Measurements from ENCODE around the gene NYNRIN.
A peak's percentile ranks its signal among the peaks of the same experiment; 100 is the strongest.

NYNRIN gene

GRCh38 chr14:24415421-24416253, 16.8 kb downstream of the NYNRIN start:
- ATAC-seq (replicated peaks; ENCODE audit: extremely low read depth, poor library complexity, severe bottlenecking) (no peak), DNase-seq (ENCODE audit: low spot score in 2 of 2) (no peak)
- H3K4me3 Mint-ChIP-seq = no peak overlapping the region
- no peaks in the 10 kb centered on the region for H3K4me1 Mint-ChIP-seq
- peaks cover 5% of the 10 kb centered on the region for H3K36me3 Mint-ChIP-seq (ENCODE audit: insufficient read depth)
- H3K27me3 Mint-ChIP-seq = peaks cover 28% of the 10 kb centered on the region
- H3K27ac Mint-ChIP-seq (ENCODE audit: low read depth) = no peak overlapping the region
- H3K9me3 Mint-ChIP-seq = no peaks in the 10 kb centered on the region

- Mint-ChIP-seq H3K9me3 (no peaks in the 10 kb centered on the region), H3K4me3 (no peak overlapping the region), H3K4me1 (no peaks in the 10 kb centered on the region), H3K36me3 (ENCODE audit: insufficient read depth) (peaks cover 5% of the 10 kb centered on the region), H3K27me3 (peaks cover 28% of the 10 kb centered on the region), H3K27ac (ENCODE audit: low read depth) (no peak overlapping the region)
- ATAC-seq (replicated peaks; ENCODE audit: extremely low read depth, poor library complexity, severe bottlenecking) (no peak), DNase-seq (ENCODE audit: low spot score in 2 of 2) (no peak)
Observed at GRCh38 chr14:24416254-24416931, 17.6 kb downstream of the NYNRIN start.

- Mint-ChIP-seq H3K36me3 (ENCODE audit: insufficient read depth) (peaks cover 5% of the 10 kb centered on the region), H3K27ac (ENCODE audit: low read depth) (no peak overlapping the region), H3K4me1 (no peaks in the 10 kb centered on the region), H3K27me3 (peaks cover 28% of the 10 kb centered on the region), H3K4me3 (no peak overlapping the region), H3K9me3 (no peaks in the 10 kb centered on the region)
- ATAC-seq (replicated peaks; ENCODE audit: extremely low read depth, poor library complexity, severe bottlenecking) (no peak), DNase-seq (ENCODE audit: low spot score in 2 of 2) (no peak)
Observed at GRCh38 chr14:24416932-24417619, 18.3 kb downstream of the NYNRIN start.

- peaks cover 2% of the 10 kb centered on the region for H3K36me3 Mint-ChIP-seq (ENCODE audit: insufficient read depth)
- peaks cover 28% of the 10 kb centered on the region for H3K27me3 Mint-ChIP-seq
- no peaks in the 10 kb centered on the region for H3K4me1 Mint-ChIP-seq
- no peak overlapping the region for H3K27ac Mint-ChIP-seq (ENCODE audit: low read depth)
- DNase-seq (ENCODE audit: low spot score in 2 of 2) (no peak), ATAC-seq (replicated peaks; ENCODE audit: extremely low read depth, poor library complexity, severe bottlenecking) (no peak)
- no peaks in the 10 kb centered on the region for H3K9me3 Mint-ChIP-seq
- no peak overlapping the region for H3K4me3 Mint-ChIP-seq
Observed at GRCh38 chr14:24417832-24418491, 19.2 kb downstream of the NYNRIN start.

GRCh38 chr14:24418492-24418873, 19.7 kb downstream of the NYNRIN start:
- no peak for DNase-seq (ENCODE audit: low spot score in 2 of 2)
- Mint-ChIP-seq H3K27me3 (peaks cover 28% of the 10 kb centered on the region), H3K4me1 (no peaks in the 10 kb centered on the region), H3K27ac (ENCODE audit: low read depth) (no peak overlapping the region), H3K36me3 (ENCODE audit: insufficient read depth) (peaks cover 2% of the 10 kb centered on the region), H3K4me3 (no peak overlapping the region), H3K9me3 (no peaks in the 10 kb centered on the region)
- no peak for ATAC-seq (replicated peaks; ENCODE audit: extremely low read depth, poor library complexity, severe bottlenecking)

GRCh38 chr14:24422261-24422660, 23.5 kb downstream of the NYNRIN start:
- H3K27ac Mint-ChIP-seq (ENCODE audit: low read depth) = no peak overlapping the region
- ATAC-seq (replicated peaks; ENCODE audit: extremely low read depth, poor library complexity, severe bottlenecking) (no peak), DNase-seq (ENCODE audit: low spot score in 2 of 2) (no peak)
- no peaks in the 10 kb centered on the region for H3K9me3 Mint-ChIP-seq
- H3K4me1 Mint-ChIP-seq = peaks cover 5% of the 10 kb centered on the region
- peaks cover 4% of the 10 kb centered on the region for H3K36me3 Mint-ChIP-seq (ENCODE audit: insufficient read depth)
- peaks cover 13% of the 10 kb centered on the region for H3K27me3 Mint-ChIP-seq
- no peak overlapping the region for H3K4me3 Mint-ChIP-seq

- H3K27ac Mint-ChIP-seq (ENCODE audit: low read depth) = no peak overlapping the region
- DNase-seq (ENCODE audit: low spot score in 2 of 2) = no peak
- peaks cover 13% of the 10 kb centered on the region for H3K27me3 Mint-ChIP-seq
- H3K4me1 Mint-ChIP-seq = peaks cover 5% of the 10 kb centered on the region
- no peak overlapping the region for H3K4me3 Mint-ChIP-seq
- no peaks in the 10 kb centered on the region for H3K9me3 Mint-ChIP-seq
- no peak for ATAC-seq (replicated peaks; ENCODE audit: extremely low read depth, poor library complexity, severe bottlenecking)
- peaks cover 4% of the 10 kb centered on the region for H3K36me3 Mint-ChIP-seq (ENCODE audit: insufficient read depth)
Observed at GRCh38 chr14:24422694-24423601, 24.1 kb downstream of the NYNRIN start.

- peaks cover 7% of the 10 kb centered on the region for H3K36me3 Mint-ChIP-seq (ENCODE audit: insufficient read depth)
- no peaks in the 10 kb centered on the region for H3K9me3 Mint-ChIP-seq
- peaks cover 15% of the 10 kb centered on the region for H3K4me1 Mint-ChIP-seq
- DNase-seq (ENCODE audit: low spot score in 2 of 2) (no peak), ATAC-seq (replicated peaks; ENCODE audit: extremely low read depth, poor library complexity, severe bottlenecking) (no peak)
- peak overlapping the region; percentile 7 for H3K27ac Mint-ChIP-seq (ENCODE audit: low read depth)
- H3K4me3 Mint-ChIP-seq = no peak overlapping the region
- H3K27me3 Mint-ChIP-seq = no peaks in the 10 kb centered on the region
Observed at GRCh38 chr14:24425704-24426103, 26.9 kb downstream of the NYNRIN start.

- H3K27me3 Mint-ChIP-seq = no peaks in the 10 kb centered on the region
- H3K4me1 Mint-ChIP-seq = peaks cover 21% of the 10 kb centered on the region
- ATAC-seq (replicated peaks; ENCODE audit: extremely low read depth, poor library complexity, severe bottlenecking) (no peak), DNase-seq (ENCODE audit: low spot score in 2 of 2) (no peak)
- no peaks in the 10 kb centered on the region for H3K9me3 Mint-ChIP-seq
- peak overlapping the region; percentile 7 for H3K27ac Mint-ChIP-seq (ENCODE audit: low read depth)
- H3K36me3 Mint-ChIP-seq (ENCODE audit: insufficient read depth) = peaks cover 12% of the 10 kb centered on the region
- no peak overlapping the region for H3K4me3 Mint-ChIP-seq
Observed at GRCh38 chr14:24426150-24426911, 27.5 kb downstream of the NYNRIN start.

- ATAC-seq (replicated peaks; ENCODE audit: extremely low read depth, poor library complexity, severe bottlenecking) (no peak), DNase-seq (ENCODE audit: low spot score in 2 of 2) (no peak)
- Mint-ChIP-seq H3K27me3 (no peaks in the 10 kb centered on the region), H3K36me3 (ENCODE audit: insufficient read depth) (peaks cover 19% of the 10 kb centered on the region), H3K4me1 (peaks cover 28% of the 10 kb centered on the region), H3K27ac (ENCODE audit: low read depth) (no peak overlapping the region), H3K9me3 (no peaks in the 10 kb centered on the region), H3K4me3 (no peak overlapping the region)
Observed at GRCh38 chr14:24426912-24427536, 28.2 kb downstream of the NYNRIN start.

Measured in central memory CD8-positive, alpha-beta T cell (primary cell).